Neural crest cell (in vitro differentiated cells): Measurements from ENCODE around the gene SOX18. TPM values are rescaled to one million over a fixed set of nuclear protein-coding genes. Genes with fewer than 3 reads are reported as not detected.

Experiments
- DNase-seq: peaks from one replicate; pipeline ENCODE4 v3.0.0; 2021; ENCODE audit warnings: low read depth, mixed read lengths, low spot score
- H3K27ac Mint-ChIP-seq: one replicate; pipeline ENCODE4 v1.8.0; 2021; ENCODE audit warnings: mild to moderate bottlenecking, mixed read lengths; ENCODE audit not compliant: unreplicated experiment
- H3K27me3 Mint-ChIP-seq: 2 replicates; pipeline ENCODE4 v1.8.0; 2021; ENCODE audit warnings: low read depth, mild to moderate bottlenecking, mixed read lengths
- H3K36me3 Mint-ChIP-seq: 2 replicates; pipeline ENCODE4 v1.8.0; 2021; ENCODE audit warnings: low read depth, mild to moderate bottlenecking, mixed read lengths
- H3K4me1 Mint-ChIP-seq: 2 replicates; pipeline ENCODE4 v1.8.0; 2021; ENCODE audit warnings: mixed read lengths
- H3K4me3 Mint-ChIP-seq: one replicate; pipeline ENCODE4 v1.8.0; 2021; ENCODE audit warnings: mild to moderate bottlenecking, mixed read lengths
- H3K9me3 Mint-ChIP-seq: 2 replicates; pipeline ENCODE4 v1.8.0; 2021; ENCODE audit warnings: mixed read lengths
- CTCF ChIP-seq: fragments of 200-600 bp; sonication (generic); conservative IDR thresholded peaks from 2 replicates; pipeline ENCODE4 v1.5.0; 2021; ENCODE audit warnings: antibody characterized with exemption, mild to moderate bottlenecking
- total RNA-seq: library from RNA; stranded (reverse); gene quantifications from 2 replicates; pipeline ENCODE4 v1.2.1, GENCODE V29; 2021

The SOX18 gene
- total RNA-seq, 1 donor from 2014 or later, result not detected

GRCh38 chr20:64057628-64058498 is 8.4 kb upstream of the SOX18 start:
- H3K36me3 Mint-ChIP-seq, result no peaks in the 10 kb centered on the region
- peak; percentile 86 for TF ChIP-seq CTCF
- DNase-seq, result peak; percentile 83
- H3K27me3 Mint-ChIP-seq, result peaks cover 14% of the 10 kb centered on the region
- H3K9me3 Mint-ChIP-seq, result no peaks in the 10 kb centered on the region
- H3K4me3 Mint-ChIP-seq, result peak overlapping the region; percentile 64
- peaks cover 11% of the 10 kb centered on the region for H3K4me1 Mint-ChIP-seq
- peak overlapping the region; percentile 19 for H3K27ac Mint-ChIP-seq

- Mint-ChIP-seq H3K4me1 (peaks cover 7% of the 10 kb centered on the region), H3K36me3 (no peaks in the 10 kb centered on the region), H3K27me3 (peaks cover 18% of the 10 kb centered on the region), H3K9me3 (no peaks in the 10 kb centered on the region), H3K27ac (peak overlapping the region; percentile 19), H3K4me3 (no peak overlapping the region)
- TF ChIP-seq CTCF, result no peak
- DNase-seq, result no peak
These were observed 7.6 kb upstream of the SOX18 start for GRCh38 chr20:64056889-64057627.

GRCh38 chr20:64056639-64056888 is 7.1 kb upstream of the SOX18 start:
- no peaks in the 10 kb centered on the region for H3K9me3 Mint-ChIP-seq
- peaks cover 6% of the 10 kb centered on the region for H3K4me1 Mint-ChIP-seq
- no peak overlapping the region for H3K27ac Mint-ChIP-seq
- TF ChIP-seq CTCF, result no peak
- no peak overlapping the region for H3K4me3 Mint-ChIP-seq
- H3K36me3 Mint-ChIP-seq, result no peaks in the 10 kb centered on the region
- DNase-seq, result no peak
- peaks cover 23% of the 10 kb centered on the region for H3K27me3 Mint-ChIP-seq

GRCh38 chr20:64055893-64056638 is 6.6 kb upstream of the SOX18 start:
- Mint-ChIP-seq H3K4me3 (no peak overlapping the region), H3K4me1 (peaks cover 6% of the 10 kb centered on the region), H3K27me3 (peaks cover 27% of the 10 kb centered on the region), H3K36me3 (no peaks in the 10 kb centered on the region), H3K27ac (no peak overlapping the region), H3K9me3 (no peaks in the 10 kb centered on the region)
- no peak for TF ChIP-seq CTCF
- no peak for DNase-seq

- Mint-ChIP-seq H3K9me3 (no peaks in the 10 kb centered on the region), H3K4me3 (no peak overlapping the region), H3K27me3 (peaks cover 33% of the 10 kb centered on the region), H3K27ac (no peak overlapping the region), H3K36me3 (no peaks in the 10 kb centered on the region), H3K4me1 (peaks cover 6% of the 10 kb centered on the region)
- no peak for TF ChIP-seq CTCF
- no peak for DNase-seq
These were observed 6.0 kb upstream of the SOX18 start for GRCh38 chr20:64055396-64055892.
